Stimulated activated CD8-positive, alpha-beta memory T cell treated with anti-CD3 and anti-CD28 coated beads, Interleukin-15, amount 100 ng/mL, for 24 hours (primary cell): ENCODE data around the gene ERRFI1.

ENCODE experiments used
- DNase-seq: peaks from one replicate; pipeline ENCODE4 v3.0.0-alpha.2; 2020; ENCODE audit warnings: low read depth

Gene ERRFI1

GRCh38 chr1:8043621-8044020, 17.5 kb upstream of the ERRFI1 start:
- no peak for DNase-seq

- no peak for DNase-seq
Observed at GRCh38 chr1:8042134-8042533, 16.0 kb upstream of the ERRFI1 start.

- no peak for DNase-seq
Observed at GRCh38 chr1:8040586-8040985, 14.5 kb upstream of the ERRFI1 start.

- no peak for DNase-seq
Observed at GRCh38 chr1:8039071-8039470, 13.0 kb upstream of the ERRFI1 start.

GRCh38 chr1:8035289-8035688, 9.2 kb upstream of the ERRFI1 start:
- DNase-seq, result no peak

- DNase-seq, result no peak
Observed at GRCh38 chr1:8033322-8033721, 7.2 kb upstream of the ERRFI1 start.

GRCh38 chr1:8032366-8032910, 6.3 kb upstream of the ERRFI1 start:
- no peak for DNase-seq

GRCh38 chr1:8031176-8031785, 5.2 kb upstream of the ERRFI1 start:
- no peak for DNase-seq

GRCh38 chr1:8028571-8028910, 2.4 kb upstream of the ERRFI1 start:
- no peak for DNase-seq

- DNase-seq, result no peak
Observed at GRCh38 chr1:8027748-8028570, 1.9 kb upstream of the ERRFI1 start.

GRCh38 chr1:8026976-8027747, 1.1 kb upstream of the ERRFI1 start:
- no peak for DNase-seq

GRCh38 chr1:8025671-8026144, 401 bp downstream of the ERRFI1 start:
- no peak for DNase-seq

GRCh38 chr1:8025061-8025670, 943 bp downstream of the ERRFI1 start:
- no peak for DNase-seq

- DNase-seq, result no peak
Observed at GRCh38 chr1:8024329-8024728, 1.8 kb downstream of the ERRFI1 start.

GRCh38 chr1:8023995-8024313, 2.2 kb downstream of the ERRFI1 start:
- DNase-seq, result no peak

- no peak for DNase-seq
Observed at GRCh38 chr1:8023287-8023994, 2.7 kb downstream of the ERRFI1 start.

GRCh38 chr1:8022395-8023286, 3.5 kb downstream of the ERRFI1 start:
- no peak for DNase-seq

- DNase-seq, result no peak
Observed at GRCh38 chr1:8021676-8022266, 4.3 kb downstream of the ERRFI1 start.

GRCh38 chr1:8020032-8020431, 6.1 kb downstream of the ERRFI1 start:
- no peak for DNase-seq

- DNase-seq, result no peak
Observed at GRCh38 chr1:8019229-8019620, 6.9 kb downstream of the ERRFI1 start.
